Activated CD4-positive, alpha-beta T cell treated with anti-CD3 and anti-CD28 coated beads for 24 hours (primary cell): ENCODE data around the gene TRABD2B.

Source experiments
- DNase-seq, 2 donors: peaks; one replicate each; pipeline ENCODE4 v3.0.0-alpha.2; 2020; ENCODE audit warnings: low read depth in 2 of 2

Gene TRABD2B

DNA sequence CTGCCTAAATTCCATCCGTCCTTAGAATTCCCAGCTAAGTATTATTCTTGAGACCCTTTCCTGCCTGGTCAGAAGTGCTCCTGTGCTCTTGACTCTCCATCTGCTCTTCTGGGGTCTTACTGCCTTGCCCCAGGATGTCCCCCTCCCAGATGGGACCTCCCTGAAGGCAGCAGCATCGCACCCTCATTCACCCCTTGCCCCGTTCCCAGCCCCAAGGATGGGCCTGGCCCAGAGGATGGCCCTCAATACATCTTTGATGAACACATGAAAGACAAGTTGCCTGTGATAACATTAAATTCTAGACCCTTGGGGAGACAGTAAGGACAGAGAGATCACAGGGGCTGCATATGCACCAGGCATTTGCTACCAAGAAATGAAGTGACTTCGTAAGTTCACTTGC, 167.2 kb downstream of the TRABD2B start:
- no peak for DNase-seq

DNA sequence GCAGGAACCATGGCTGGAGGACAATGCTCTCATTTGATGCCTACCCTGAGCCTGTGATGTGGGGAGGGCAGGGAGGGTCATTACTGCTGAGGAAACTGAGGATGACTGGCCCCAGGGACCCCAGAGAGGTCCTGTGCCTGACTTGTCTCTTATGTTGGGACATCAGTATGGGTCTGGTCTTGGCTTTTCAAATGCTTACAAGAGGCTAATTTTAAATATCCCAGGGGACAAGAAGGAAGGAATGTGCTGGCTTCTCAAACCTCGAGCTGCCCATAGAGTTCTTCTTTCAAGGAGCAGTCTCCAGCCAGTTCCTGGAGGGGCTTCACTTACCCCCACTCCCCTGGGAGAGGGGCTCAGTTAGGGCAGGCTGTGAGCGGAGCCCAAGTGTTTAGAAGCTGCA, 168.2 kb downstream of the TRABD2B start:
- no peak for DNase-seq

DNA sequence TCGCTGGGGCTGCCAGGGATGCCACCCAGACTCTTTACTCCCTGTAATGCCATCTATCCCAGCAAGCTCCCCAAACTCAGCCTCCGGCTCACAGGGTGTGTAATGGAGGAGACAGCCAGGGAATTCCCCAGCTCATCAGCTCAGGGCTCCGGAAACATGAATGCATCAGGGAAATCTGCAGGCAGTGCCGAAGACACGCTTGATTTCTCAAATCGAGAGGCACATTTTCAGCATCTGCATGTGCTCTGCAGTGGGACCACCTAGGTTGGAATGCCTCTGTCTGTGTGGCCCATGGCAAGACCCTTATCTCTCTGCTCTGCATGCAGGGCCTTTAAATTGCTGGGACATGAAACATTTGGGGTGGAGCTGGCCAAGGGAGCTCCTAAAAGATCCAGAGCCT, 170.1 kb downstream of the TRABD2B start:
- DNase-seq: no peak

DNA sequence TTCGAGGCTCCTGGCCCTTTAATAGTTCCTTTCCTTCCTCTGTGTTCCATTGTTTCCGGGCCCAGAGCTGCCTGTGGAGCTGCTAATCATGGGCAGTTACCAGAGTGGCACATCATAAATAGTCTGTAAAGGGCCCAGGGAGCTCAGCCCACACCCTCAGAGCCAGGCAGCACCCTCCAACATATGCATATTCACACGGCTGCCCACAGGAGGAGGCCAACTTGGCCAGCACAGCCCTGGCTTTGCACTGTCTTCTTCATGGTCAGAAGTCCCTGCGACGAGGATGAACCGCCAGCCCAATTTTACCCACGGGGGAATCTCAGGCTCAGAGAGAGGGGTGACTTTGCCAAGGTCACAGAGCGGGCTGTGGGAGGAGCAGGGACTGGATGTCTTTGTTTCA, 172.5 kb downstream of the TRABD2B start:
- DNase-seq: no peak

DNA sequence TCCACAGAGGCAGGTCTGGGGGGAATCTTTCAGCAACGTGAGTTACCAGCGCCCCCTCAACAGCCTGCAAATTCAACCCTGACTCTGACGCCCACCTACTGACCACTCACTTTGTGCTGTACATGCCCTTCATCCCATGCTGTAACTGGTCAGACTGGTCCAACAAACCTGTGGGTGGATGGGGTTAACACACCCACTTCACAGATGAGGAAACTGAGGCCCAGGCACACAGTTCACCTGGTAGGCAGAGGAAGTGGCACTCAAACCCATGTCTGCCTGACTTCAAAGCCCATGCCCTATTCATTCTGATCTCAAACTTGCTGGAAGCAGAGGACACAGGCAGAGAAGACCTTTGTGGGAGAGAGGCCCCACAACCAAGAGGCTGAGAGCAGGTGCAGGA, 172.9 kb downstream of the TRABD2B start:
- DNase-seq: no peak

DNA sequence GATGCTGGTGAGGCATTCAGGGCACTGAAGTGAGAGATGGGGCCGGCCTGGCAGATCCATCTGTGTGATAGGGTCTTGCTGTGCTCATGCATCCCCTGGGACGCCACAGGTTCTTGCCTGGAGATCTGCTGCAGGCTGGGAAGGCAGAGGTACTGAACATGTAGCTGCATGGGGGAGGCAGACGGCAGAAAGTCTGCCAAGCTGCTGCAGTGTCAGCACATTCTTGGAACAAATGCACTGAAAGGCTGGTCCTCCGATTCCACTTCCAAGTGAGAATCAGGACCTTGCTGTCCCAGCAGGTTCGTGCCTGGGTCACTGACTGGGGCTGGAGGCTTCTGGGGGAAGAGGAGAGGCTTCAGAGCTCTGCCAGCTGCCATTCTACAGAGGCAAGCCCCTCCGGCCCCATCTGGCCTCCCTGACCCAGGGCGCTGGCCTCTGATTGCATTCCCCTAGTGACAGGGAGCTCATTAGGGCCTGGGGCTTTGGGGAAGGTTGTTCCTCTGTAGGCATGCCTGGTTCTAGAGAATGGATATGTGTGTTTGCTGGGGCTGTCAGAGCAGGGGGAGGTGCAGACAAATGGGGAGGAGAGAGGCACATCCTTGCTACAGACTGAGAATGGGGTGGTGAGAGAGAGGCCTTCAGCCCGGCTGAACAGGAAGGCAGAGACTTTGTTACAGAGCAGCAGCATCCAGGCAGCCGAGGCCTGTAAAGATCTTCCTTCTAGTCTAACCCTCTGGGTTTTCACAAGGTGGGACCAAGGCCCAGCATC, 174.0 kb downstream of the TRABD2B start:
- DNase-seq: no peak

DNA sequence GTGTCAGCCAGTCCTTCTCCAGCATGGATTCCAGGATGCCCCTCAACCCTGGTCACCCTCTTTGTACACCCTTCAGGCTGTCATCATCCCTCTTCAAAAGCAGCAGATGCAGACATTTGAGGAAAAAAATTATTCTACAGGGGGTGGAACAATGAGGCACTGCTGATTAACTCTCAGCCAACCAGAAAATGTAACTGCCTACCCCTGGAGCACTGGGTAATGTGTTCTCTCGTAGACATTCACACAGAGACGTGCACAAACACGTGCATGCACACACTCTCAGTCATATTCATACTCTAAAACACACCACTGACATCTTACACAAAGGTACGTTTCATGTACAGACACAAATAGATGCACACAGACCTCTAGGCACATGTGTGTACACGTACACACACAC, 175.4 kb downstream of the TRABD2B start:
- DNase-seq: no peak

DNA sequence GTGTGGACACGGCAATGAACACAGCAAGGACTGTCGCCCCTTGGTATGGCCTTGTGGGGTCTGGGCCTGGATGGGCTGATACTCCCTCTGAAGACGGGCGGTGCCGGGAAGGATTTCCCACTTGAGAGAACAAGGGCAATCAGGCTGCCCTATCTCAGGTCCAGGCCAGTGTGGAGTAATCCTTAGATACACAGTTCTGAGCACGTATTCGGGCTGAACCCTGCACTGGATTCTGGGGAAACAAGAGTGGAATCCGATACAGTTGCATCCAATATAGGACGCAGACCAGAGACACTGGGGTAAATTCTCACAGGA, 177.7 kb downstream of the TRABD2B start:
- DNase-seq: no peak

DNA sequence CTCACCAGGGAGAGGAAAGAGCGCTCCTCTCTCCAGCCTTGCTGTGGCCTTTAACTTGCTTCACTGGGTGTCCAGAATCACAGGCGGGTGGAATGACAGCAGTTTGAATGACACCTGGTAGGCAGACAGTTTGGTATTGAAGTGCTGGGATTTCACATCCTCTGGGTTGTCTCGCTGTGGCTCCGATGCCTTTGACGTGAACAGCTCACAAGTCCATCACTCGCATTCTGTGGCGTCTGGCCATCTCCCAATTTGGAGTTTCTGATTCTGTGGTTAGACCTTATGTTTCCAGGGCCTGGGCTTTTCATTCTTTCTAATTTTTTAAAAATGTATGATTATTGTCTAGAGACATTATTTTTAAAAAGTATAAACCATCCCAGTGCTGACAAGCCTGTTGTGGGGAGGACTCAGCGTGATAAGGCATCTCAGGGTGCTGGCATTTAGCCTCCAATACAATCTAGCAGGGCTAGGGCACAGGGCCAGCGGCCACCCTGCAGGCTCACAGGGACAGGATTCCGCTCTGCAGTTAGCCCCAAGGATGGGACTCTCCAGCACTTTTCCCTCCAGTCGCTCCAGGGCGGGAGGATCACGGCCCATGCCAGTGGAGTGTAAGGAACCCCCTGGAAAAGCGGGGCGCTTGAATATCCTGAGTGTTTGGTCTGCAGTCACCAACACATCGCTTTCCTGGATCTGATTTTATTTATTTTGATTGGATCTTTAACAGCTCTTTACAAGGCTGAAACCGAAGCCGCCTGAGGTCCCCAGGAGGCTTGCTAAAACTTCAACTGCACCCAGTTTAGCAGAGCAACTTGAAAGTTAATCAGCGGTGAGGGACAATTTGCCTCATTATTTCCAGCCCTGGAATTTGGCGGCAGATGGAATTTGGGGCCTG, 178.3 kb downstream of the TRABD2B start:
- no peak for DNase-seq

DNA sequence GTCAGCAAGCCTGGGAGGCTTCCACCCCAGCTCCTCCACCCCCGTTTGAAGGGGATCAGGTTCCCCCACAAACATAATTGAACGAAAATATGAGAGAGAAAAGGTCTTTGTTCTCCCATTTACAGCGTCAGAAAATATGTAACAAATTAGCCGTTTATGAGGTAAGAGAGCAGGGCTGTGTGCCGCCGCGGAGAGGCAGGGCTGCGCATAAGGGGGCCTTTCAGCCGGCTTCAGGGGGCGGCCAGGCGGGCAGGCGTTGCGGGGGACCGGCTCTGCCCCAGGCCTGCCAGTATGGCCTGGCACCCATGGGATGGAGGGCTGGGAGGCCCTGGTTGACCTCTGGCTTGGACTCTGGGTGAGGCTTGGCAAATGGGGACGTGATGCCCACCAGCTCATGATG, 179.3 kb downstream of the TRABD2B start:
- no peak for DNase-seq

DNA sequence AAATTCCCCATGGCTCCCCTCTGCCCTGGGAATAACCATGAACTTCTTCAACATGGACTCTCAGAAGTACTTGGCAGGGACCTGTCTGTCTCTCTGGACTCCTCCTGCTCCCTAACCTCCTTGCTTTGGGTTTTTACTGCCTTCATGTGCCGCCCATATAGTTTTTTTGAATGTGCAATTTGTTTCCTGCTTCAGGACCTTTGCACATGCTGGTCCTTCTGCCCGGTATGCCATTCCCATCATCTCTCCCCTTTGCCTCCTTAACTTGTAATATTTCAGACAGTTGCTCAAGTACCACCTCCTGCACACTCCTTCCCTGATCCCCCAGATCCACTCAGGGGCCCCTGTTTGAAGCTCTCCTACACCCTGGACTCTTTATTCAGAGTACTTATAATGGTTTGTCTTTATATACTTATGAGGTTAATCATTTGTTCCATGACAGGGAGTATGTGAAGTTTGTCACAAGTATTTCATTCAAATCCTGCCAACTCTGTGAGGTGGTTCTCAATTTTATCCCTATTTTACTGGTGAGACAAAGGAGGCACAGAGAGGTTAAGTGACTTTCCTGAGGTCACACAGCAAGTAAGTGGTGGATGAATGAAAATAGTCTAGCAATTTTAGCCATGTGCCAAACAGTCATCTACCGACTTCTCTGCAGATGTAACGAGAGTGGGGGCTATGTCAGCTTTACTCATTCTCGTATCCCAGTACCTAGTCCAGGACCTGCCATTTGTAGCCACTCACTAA, 180.7 kb downstream of the TRABD2B start:
- no peak for DNase-seq

DNA sequence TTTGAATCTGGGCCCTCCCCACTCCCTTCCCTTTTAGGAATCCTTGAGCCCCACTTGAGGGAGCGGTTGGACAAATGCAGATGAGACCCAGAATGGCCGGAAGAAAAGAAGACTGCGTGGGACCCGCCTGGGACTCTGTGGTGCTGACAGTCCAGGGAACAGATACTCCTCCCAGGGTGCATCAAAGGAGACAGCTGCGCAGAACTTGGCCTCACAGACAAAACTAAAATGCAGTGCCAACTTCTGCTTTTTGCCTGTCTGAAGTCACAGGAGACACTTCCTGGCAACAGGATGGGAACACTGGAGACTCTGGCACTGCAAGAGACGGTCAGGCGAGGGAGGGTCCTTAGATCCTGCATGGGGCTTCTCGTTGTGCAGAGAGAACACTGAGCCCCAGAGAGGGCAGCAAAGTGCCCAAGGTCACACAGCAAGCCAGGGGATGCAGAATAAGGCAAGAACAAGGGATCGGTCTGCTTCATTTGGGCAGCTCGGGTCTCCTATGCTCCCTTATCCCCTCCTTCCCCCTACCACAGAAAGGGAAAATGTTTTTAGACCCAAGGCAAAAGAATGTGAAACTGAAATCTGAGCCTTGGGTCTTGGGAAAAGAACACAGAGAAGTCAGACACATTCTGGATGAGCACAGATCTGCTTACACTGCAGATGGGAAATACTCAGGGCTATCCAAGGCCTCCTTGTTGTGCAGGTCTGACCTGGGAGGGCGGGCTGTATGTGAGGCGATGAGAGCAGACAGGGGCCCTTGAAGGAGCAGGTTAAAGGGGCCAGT, 182.4 kb downstream of the TRABD2B start:
- DNase-seq: no peak

DNA sequence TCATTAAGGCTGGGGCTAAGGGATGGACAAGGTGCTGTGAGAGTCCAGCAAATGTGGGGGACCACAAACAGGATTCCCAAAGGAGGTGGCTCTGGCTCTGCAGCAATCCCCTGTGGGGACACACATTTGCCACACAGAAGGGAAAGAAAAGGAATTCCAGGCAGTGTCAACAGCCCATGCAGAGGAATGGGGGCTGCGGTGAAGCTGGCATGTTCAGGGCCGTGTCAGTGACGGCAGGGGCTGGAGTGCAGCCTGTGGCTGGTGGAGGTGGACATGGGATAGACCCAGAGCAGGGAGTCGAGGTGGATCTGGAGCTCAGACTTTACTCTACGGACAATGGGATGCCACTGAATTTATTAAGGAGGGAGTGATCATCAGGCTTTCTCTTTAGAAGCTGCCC, 183.2 kb downstream of the TRABD2B start:
- no peak for DNase-seq

DNA sequence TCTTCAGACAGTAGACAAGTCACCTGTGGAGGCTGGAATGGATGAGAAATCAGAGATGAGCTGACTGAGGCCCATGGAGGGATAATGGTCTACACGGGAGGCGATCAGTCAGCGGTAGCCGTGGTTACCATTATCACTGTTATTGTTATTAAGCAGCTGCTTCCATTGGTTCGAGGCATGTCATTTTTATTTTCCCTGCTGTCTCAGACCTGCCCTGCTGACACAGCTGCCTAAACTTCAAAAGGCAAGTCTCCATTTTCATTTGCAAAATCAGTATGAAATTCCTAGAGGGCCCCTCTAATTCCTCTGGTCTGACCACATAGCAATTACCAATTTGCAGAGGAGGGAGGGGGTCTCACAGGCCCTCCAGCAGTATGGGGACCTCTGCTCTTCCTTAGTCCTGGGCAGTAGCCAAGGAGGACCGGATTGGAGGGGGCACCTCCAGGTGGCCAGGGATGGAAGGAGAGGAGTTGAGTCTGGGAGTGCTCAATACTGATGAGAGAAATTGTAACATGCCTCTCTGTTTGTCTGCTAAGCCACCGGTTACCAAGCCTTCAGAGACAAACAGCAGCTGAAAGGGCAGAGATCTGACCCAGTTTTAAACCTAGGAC, 184.2 kb downstream of the TRABD2B start:
- no peak for DNase-seq

DNA sequence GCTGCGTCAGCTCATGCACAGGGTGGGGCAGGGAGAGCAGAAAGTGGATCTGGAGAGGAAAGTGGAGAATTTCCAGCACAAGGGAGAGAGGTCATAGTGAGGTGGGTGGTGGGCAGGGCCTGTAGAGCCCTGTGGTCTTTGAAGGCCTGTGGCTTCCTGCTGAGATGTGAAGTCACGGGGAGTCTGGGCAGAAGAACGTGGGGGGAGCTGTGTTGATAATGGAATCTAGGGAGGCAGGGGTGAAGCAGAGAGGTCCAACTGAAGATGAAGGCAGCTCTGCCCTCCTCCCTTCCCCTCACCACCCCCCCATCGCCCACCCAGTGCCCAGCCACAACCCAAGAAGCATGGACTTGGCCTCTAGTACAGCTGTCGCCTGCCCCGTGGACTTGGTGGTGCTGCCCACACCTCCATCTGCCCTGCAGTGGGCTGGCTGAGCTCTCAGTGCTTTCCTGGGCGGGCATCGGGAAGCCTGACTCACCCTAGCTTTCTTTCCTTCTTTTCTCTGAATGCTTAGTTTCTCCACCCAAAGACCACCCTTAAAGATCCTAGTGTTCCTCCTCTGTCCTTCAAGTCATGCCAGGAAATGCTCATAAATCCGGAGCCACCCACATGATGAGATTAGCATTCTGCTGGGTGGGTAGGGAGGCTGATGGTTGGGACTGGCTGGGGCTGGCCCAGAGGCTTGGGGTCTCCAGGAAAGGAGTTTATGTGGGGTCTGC, 186.1 kb downstream of the TRABD2B start:
- no peak for DNase-seq

DNA sequence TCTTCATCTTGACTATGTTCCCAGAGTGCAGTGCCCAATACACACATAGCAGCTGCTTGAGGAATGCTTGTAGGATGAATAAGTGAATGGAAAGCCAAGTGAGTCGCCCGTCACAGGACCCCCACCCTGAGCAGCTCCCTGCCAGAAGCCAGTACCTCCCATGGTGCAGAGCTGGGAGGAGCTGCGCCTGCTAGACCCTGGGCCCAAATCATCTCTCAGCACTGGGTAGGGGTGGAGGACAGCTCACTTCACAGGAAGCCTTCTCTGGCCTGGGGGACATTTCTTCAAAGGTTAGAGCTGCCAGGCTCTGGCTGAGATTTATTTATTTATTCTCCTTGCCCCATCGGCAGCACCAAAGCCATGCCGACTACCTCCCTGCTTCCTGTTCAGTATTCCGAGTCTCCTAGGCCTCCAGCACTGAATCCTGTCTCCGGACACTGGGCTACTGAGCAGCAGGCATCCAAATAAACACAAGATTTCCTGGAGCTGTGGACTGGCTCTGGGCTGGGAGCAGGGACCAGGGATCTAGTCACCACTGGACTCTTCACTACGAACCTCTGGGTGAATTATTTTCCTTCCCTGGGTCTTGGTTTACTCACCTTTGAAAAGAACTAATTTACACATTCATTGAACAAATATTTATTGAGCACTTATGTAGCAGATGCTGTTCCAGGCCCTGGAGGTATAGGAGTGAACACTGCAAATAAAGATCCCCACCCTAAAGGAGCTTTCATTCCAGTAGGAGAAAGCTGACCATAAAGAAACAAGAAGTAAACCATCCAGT, 187.7 kb downstream of the TRABD2B start:
- DNase-seq: no peak

DNA sequence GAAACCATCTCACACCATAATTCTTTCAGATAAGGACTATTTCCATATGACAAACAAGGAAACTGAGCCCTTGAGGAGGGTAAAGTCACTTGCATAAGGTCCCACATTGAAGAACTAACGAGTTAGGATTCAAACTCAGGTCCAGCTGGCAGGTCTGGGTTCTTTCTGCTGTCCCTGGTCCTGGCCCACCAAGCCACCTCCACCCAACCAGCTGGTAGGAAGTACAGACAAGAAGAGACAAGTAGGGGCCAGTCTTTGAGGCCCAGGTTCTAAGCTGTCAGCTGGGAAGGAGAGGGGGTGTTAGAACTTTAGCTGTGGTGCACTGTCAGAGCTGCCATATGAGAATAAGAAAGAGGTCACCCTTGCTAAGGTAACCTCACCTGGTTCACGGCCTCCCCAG, 188.6 kb downstream of the TRABD2B start:
- no peak for DNase-seq

DNA sequence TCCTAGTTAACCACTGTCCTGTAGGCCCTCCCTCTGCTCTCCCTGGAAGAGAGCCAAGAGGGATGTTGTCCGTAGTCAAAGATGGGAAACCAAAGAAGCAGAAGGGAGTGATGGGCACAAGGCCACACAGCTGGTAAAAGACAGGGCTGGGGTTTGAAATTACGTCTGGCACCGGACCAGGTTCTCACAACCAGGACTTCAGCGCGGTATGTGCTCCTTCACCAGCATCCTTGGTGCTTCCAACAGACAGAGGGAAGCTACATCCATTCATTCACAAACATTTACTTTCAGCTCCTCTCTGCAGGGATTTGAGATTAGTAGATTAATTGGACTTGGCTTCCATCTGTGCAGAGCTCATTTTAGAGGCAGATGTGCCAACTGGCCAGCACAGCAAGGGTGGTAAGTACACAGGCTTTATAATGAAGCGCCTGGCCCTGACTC, 191.2 kb downstream of the TRABD2B start:
- DNase-seq: no peak

DNA sequence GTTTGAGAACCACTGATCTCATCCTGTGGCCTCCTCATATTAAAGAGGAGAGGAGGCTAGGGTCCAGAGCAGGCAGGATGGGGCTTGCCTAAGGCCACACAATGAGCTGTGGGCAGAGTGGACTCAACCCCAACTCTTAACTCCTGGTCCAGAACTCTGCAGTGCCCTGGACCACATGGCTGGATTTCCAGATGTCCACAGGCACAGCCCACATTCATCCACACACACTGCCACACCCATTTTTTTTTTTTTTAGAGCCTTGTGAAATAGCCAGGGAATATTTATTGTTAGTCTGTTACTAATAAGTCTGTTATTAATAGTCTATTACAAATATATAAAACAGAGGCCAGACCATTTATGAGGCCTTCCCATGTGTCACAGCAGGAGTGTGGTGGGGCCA, 192.2 kb downstream of the TRABD2B start:
- no peak for DNase-seq
